ENCODE data around the gene PNPLA7. TPM values are rescaled to one million over a fixed set of nuclear protein-coding genes. Genes with fewer than 3 reads are reported as not detected.

The PNPLA7 gene
- total RNA-seq, 1 donor from 2014 or later: 0.79 TPM

DNA sequence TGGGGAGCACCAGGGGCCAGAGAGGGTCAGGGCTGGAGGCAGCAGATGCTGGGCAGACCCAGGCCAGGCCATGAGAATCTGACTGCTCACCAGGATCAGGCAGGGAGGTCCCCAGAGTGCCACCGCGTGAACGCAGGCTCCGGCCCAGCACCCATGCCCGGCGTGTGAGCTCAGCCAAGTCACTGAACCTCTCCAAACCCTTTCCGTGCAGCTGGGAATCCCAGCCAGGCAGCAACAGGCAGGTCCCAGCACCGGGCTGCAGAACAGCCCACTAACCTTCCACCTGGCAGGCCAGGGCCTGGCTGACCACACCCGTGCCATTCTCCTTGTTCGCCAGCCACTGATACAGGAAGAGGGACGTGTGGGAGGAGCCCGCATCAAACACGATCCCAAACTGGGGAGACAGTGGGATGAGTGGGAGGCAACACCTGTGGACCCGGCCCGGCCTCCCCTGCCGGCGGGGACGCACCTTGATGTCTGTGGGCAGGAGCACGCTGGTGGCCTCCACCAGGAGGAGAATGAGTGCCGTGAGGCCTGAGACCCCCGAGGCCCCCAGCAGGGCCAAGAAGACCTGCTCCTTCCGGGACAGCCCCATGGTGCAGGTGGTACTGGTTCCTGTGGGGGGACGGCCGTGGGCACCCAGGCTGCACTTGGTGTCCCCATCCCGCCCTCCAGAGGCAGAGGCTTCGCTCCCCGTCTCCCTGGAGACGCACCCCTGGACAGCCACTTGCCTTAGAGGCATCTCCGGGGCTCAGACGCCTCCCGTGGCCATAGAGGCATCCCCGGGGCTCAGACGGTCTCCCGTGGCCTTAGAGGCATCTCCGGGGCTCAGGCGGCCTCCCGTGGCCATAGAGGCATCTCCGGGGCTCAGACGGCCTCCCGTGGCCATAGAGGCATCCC, 112.3 kb downstream of the PNPLA7 start:
- no peak for DNase-seq (ENCODE audit: low read depth in 2 of 2)

DNA sequence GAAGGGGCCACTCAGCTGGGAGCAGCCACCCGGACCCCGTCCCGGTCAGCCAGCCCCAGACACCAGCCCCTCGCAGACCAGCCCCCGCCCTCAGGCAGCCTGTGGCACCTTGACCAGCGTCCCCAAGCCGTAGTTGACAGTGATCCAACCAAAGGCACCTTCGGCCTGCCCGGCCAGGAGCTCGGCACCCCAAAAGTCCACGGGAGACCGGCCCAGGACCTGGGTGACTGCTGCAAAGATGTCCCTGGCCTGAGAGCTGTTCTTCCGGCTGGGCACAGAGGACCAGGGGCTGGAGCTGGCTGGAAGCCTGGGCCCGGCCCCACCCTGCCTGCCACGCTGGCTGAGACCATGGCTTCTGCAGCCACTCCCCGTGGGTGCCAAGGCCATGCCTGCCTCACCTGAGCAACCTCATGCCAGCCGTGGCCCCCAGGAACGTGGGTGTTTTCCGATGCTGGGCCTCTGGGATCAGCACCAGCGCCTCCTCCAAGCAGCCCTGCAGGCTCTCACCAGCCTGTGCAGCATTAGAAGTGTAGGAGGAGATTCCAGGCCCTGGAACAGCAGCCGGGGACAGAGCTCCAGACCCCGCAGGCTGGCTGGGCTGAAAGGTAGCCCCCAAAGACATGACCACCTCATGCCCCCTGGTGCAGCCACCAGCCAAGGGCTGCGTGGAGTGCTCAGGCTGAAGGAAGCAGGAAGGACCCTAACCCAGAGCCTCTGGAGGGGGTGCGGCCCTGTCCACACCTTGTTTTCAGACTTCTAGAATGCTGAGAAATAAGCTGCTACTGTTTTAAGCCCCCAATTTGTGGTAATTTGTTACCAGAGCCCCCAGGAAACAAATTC, 113.2 kb downstream of the PNPLA7 start:
- DNase-seq (ENCODE audit: low read depth in 2 of 2): no peak

DNA sequence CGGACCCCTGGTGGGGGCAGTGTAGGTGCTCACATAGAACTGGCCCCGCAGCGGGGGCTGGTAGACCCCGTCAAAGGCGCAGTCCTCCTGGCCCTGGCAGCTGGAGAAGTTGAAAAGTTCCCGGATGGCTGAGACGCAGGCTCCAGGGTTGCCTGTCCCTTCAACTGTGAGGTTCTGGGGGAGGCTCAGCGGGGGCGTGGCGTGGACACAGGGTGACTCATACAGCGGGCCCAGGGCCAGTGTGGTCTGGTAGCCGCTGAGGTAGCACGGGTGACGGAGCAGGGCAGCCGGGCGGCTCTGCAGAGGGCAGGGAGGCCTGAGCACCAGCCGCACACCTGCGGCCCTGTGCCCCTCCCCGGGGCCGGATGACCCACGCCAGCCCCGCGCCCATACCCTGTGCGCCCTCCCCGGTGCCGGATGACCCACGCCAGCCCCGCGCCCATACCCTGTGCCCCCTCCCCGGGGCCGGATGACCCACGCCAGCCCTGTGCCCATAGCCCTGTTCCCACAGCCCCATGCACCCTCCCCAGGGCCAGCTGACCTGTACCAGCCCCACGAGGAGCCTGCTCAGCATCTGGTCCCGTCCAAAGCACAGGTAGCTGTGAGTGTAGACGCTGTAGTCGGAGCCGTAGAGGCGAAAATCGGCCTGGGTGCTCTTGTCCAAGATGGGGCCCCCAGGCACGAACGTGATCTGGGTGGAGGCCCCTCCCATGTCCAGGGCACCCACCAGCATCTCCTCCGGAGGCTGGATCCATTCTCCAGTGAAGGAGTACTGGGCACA, 114.0 kb downstream of the PNPLA7 start:
- peak; percentile 71 to 81 for DNase-seq (ENCODE audit: low read depth in 2 of 2)

DNA sequence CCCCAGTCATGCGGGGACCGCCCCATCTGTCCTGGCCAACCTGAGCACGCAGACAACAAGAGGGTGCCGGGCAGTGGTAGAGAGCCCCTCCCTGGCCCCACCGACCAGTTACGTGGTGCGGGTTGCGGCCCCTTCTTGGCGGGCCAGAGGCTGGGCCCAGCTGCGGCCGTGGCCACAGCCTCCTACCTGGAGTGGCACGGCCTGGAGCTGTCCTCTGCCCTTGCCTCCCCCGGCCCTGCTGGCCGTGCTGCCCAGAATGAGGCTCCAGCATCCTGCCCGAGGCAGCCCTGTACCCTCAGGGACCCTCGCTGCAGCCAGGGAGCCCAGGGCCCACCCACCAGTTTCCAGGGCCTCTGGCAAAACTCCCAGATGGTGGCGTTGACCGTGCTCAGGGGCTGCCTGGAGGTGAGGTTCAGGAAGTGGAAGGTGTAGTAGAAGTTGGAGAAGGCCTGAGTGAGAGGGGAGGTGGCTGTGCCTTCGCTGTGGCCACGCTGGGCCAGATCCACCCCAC, 114.8 kb downstream of the PNPLA7 start:
- no peak for DNase-seq (ENCODE audit: low read depth in 2 of 2)

DNA sequence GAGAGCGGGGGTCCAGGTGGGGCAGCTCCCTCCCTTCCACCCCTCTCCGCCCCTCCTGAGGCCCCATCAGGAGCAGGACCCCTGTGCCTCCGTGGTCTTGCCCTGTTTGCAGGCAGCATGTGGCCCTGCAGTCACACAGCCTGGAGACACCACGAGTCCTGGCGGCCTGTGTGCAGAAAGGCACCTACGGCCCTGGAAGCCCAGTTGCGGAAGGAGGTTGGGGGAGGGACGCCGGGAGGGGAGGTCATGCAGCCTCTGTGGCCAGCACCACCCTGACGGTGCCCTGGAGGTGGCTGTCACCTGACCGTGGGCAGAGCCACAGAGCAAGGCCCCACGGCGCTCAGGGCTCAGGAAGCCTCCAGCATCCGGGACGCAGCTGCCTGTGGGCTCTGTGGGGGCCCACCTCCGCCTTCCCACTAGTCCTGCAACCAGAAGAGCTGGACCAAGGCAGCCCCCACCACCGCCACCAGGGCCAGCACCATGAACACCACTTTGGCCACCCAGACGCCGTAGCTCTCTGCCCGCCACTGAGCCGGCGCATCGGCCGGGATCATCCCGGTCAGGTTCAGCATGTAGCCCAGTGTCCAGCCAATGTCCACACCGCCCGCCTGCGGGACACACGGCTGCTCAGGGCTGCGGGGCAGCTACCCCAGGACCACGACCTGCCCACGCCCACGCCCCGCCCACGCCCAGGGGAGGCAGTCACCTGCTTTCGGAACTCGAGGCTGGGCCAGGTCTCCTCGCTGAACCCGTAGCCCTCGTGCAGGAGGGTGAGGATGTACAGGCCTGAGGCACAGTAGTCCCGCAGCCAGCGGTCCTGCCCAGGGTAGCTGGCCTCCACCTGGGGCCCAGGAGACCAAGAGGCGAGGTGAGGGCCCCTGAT, 115.5 kb downstream of the PNPLA7 start:
- DNase-seq (ENCODE audit: low read depth in 2 of 2): no peak

DNA sequence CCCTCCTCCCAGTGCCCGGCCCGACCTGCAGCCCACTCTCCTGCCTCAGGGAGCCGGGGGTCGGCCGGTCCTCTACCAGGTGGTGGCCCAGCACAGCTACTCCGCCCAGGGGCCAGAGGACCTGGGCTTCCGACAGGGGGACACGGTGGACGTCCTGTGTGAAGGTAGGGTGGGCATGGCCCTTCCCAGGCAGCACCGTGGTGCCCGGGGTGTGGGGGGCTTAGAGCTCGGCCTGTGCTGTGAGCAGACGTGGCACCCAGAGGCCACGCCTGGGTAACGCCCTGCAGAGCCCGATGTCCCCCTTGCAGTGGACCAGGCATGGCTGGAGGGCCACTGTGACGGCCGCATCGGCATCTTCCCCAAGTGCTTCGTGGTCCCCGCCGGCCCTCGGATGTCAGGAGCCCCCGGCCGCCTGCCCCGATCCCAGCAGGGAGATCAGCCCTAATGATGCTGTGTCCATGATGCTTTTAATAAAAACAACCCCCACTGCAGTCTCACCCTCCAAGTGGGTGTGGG, 116.2 kb downstream of the PNPLA7 start:
- no peak for DNase-seq (ENCODE audit: low read depth in 2 of 2)

DNA sequence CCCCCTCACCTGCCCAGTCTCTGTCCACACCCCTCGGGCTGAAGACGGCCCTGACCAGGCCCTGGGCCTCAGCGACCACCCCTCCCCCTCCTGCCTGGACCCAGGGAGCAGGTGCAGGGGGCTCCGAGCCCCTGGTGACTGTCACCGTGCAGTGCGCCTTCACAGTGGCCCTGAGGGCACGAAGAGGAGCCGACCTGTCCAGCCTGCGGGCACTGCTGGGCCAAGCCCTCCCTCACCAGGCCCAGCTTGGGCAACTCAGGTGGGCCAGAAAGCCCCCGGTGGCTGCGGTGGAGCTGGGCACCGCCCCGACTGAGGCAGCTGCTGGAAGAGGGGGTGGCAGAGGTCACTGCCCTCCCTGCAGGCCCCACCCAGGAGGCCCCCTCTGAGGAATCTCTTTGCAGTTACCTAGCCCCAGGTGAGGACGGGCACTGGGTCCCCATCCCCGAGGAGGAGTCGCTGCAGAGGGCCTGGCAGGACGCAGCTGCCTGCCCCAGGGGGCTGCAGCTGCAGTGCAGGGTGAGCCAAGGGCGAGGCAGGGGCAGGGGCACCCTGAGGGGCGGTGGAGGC, 116.8 kb downstream of the PNPLA7 start:
- no peak for DNase-seq (ENCODE audit: low read depth in 2 of 2)

DNA sequence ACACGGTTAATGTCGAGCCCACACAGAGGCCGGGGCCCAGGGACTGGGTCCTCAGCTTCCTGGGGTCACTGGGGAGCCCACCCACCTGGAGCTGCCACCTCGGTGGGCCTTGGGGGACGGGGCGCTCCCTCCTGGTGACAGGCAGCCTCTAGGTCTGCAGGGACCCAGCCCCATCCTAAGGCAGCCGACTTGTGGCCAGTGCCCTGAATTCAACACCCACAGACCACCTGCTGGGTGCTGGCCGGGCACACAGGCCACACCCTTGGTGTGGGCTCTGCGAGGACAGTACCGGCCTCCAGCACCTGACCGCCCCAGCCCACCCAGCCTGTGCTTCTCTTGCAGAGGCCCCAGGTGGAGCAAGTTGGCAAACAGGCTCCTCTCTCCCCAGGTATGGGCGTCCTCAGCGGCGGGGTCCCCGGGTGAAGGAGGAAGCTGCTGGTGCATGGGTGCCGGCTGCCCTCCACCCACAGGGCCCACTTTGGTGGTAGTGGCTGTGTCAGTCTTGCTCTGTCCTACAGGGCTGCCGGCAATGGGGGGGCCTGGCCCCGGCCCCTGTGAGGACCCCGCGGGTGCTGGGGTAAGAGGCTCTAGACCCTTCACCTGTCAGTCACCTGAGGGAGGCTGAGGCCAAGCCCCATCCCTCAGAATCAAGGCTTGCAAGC, 117.4 kb downstream of the PNPLA7 start:
- no peak for DNase-seq (ENCODE audit: low read depth in 2 of 2)

DNA sequence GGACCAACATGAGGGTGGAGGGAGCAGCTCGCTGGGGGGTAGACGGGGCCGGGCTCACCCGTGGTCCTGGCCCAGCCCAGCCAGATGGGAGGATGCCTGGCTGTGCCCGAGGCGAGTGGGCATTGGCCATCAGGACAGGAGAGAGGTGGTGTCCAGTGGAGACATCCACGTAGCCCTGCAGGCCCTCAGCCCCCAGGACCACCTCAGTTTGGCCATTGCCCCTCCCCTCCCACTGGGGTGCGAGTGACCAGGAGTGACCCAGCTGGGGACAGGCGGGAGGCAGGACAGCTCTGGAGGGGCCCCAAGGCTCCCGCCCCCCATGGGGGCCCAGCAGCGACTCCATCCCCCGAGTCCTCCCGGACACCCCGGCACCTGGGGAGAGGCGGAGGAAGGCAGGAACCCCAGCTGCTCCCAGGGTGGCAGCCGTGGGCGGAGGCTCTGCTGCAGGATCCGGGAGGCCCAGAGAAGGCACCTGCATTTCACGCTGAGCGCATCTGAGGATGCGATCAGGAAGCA, 118.7 kb downstream of the PNPLA7 start:
- no peak for DNase-seq (ENCODE audit: low read depth in 2 of 2)

DNA sequence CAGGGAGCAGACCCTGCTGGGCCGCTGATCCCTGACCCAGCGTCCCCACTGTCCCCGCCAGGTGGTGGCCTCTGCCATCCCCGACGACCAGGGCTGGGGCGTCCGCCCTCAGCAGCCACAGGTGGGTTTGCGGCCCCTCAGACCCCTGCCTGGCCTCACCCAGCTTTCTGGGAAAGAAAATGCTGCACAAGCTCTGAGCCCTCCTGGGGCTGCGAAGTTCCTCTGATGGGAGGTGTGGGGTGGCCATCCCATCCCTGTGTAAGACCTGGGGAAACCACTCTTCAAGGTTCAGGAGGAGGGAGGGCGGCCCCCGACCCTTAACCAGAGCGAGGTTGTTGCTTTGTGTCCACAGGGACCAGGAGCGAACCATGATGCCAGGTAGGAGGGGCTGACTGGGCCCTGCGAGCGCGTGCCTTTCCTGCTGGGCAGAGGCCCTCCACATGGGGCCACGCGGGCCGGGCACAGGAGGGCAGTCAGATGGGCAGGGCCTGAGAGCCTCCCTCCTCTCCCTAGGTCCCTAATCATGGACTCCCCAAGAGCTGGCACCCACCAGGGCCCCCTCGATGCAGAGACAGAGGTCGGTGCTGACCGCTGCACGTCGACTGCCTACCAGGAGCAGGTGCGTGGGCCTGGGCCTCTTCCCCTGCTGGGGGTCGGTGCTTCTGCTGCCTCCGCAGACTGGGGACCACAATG, 119.3 kb downstream of the PNPLA7 start:
- no peak for DNase-seq (ENCODE audit: low read depth in 2 of 2)

DNA sequence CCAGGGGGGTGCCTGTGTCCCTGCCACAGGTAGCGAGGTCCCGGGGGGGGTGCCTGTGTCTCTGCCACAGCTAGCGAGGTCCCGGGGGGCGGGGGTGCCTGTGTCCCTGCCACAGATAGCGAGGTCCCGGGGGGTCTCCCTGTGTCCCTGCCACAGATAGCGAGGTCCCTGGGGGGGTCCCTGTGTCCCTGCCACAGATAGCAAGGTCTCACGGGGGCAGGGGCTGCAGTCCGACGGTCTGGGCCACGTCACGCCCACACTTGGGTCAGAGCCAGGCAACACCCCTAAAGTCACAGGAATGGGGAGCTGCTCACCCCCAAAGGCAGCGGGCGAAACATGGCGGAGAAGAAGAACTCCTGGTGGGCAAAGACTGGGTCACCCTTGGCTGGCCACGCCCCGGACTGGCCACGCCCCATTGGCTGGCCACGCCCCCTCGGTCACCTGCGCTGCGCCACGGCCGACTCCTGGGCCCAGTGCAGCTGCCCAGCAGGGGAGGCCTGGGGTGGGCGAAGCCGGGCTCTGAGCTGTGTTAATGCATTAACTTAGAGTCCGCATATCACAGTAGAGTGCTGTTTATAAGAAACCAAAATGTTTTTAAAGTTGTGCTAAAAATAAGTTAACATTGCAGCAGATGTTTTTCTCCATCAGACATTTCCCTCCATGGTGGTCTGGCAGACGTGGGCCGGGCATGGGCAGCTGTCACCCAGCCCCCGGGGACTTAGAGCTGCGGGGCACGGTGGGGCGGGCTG, 120.1 kb downstream of the PNPLA7 start:
- DNase-seq (ENCODE audit: low read depth in 2 of 2): no peak

DNA sequence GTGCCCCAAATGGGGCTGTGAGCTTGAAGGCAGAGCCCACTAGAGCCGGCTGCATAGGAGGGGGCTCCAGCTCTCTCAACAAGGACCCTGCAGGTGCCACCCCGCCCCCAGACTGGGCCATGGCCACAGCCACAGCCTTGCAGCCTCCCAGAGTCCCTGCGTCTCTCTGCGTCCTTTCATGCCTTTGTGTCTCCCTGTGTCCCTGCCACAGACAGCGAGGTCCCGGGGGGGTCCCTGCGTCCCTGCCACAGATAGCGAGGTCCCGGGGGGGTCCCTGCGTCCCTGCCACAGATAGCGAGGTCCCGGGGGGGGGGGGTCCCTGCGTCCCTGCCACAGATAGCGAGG, 120.7 kb downstream of the PNPLA7 start:
- DNase-seq (ENCODE audit: low read depth in 2 of 2): no peak

DNA sequence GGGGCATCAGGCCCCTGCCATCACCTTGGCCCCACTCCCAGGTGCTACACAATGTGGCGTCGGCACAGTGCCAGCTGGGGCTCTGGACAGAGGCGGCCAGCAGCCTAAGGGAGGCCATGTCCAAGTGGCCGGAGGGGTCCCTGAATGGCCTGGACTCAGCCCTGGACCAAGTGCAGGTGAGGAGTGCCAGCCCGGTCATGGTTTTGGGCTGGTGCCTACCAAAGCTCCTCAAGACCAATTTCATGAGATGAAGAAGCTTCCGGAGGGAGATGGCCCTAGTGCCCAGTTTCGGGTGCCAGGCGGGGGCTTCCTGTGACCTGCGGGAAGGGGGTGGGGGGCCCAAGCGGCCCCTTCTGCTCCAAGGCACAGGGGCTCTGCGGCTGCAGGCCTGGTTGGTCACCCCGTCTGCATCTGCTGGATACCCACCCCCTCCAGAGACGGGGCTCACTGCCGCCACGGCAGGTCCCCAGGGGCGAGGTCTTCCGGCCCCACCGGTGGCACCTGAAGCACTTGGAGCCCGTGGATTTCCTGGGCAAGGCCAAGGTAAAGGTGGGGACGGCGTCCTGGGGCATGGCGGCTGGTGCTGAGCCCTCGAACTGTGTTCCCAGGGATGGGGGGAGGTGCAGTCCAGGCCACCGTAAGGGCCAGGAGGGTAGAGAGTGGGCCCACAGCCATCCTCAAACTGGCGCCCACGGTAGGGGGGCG, 121.2 kb downstream of the PNPLA7 start:
- no peak for DNase-seq (ENCODE audit: low read depth in 2 of 2)

DNA sequence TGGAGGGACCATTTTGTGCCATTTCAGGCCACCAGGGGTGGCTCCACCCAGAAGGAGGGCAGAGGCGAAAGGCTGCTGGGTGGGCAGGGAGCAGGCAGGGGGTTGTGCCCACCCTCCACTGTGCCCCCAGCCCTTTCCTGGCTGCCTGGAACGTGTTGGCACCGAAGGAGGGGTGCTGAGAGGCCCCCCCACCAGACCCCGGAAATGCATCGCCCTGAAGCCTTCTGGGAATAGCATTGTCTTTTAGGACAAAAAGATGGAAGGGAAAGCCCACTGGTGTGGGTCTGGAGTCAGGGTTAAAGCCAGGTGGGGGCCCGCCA, 121.9 kb downstream of the PNPLA7 start:
- no peak for DNase-seq (ENCODE audit: low read depth in 2 of 2)

DNA sequence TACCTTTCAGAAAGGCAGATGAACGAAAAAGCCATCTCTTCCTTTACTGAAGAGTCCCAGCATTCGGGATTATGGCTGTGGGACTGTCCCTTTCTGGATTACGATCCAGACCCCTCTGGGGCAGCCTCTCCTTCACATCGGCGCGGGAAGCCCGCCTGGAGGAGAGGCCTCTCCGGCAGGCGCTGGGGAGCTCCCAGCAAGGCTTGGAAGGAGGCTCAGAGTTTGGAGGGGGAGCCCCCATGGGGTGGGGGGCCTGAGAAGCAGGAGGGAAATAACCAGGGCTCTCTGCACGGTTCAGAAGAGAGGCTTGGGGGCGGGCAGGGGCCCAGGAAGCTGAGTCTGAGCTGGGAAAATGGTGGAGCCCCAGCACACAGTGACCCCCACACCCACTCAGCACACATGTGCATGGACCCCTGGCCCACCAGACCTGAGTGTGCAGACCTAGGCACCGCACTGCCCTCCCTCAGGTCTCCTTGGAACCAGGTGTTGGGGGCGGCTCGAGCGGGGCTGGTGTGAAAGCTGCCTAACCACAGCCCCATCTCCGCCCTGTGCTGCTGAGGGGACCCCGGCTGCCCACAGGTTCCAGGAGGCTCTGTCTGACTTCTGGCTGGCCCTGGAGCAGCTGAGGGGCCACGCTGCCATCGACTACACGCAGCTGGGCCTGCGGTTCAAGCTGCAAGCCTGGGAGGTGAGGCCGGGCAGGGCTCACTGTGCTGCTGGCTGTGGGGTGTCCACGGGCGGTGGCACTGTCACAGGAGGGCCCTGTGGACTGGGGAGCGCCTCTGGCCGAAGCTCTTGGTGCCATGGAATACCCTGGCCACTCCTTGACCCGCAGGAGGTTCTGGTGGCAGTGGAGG, 122.5 kb downstream of the PNPLA7 start:
- DNase-seq (ENCODE audit: low read depth in 2 of 2): no peak

DNA sequence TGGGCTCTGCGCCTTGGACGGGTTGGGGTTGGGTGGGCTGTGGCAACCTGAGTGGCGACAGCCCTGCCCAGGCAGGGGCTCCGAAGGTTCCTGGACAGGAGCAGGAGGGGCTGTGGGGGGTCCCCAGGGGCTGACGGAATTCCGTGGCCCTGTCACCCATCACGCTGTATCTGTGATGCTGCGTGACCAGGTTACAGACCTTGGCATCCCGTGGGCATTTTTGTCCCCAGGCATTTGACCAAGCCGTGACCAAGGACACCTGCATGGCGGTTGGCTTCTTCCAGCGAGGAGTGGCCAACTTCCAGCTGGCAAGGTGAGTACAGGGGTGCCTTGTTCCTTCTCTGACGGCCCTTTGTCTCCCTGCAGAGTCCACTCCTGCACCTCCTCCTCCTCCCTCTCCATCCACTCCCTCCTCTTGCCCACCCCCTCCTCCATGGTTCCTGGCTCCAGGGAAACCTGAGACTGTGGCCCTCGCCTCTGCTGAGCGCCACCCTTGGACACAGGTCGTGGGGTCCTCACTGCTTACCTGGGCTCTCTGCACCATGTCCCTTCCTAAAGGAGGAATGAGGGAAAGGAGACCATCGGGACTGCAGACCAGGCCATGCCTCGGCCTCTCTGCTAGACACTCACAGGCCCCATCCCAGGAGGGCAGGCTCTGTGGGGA, 124.1 kb downstream of the PNPLA7 start:
- no peak for DNase-seq (ENCODE audit: low read depth in 2 of 2)

Data from lung microvascular endothelial cell (primary cell).